Keratinocyte (primary cell): Measurements from ENCODE around the gene SH3GLB1.

Experiments
- EZH2 ChIP-seq: IDR thresholded peaks from one replicate; pipeline ENCODE4 v1.6.1; 2012; ENCODE audit warnings: inconsistent platforms, mild to moderate bottlenecking, low read length, moderate library complexity
- TF ChIP-seq, protein P1 (sequence below), 3 experiments: IDR thresholded peaks in 1 of 3; conservative IDR thresholded peaks in 1 of 3; optimal IDR thresholded peaks in 1 of 3; 2 replicates in 2 of 3; 3 replicates in 1 of 3; pipeline versions ENCODE3 to v1.5.1; 2011; ENCODE audit warnings: low read length in 3 of 3, mild to moderate bottlenecking in 3 of 3, moderate library complexity in 2 of 3, control low read depth in 1 of 3, inconsistent platforms in 1 of 3; ENCODE audit not compliant: insufficient read depth in 2 of 3; ENCODE audit errors: extremely low read depth in 1 of 3

DNA sequence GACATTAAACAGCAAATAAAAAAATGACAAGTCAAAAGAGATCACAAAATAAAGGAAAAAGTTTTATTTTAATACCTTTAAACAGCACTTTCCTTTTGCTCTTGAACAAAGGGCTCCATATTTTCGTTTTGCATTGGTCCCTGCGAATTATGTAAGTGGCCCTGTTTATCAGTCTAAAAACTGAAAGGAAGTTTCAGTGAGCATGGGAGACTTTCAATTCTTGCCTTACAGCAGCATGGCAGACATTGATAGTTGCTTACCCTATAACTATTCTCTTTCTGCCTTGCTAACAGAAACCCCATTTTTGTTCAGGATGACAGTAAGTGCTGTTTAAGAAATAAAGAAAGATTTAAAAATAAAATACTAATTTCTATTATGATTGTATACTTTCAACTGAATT lies 5.2 kb upstream of the SH3GLB1 start:
- TF ChIP-seq, protein P1, sequence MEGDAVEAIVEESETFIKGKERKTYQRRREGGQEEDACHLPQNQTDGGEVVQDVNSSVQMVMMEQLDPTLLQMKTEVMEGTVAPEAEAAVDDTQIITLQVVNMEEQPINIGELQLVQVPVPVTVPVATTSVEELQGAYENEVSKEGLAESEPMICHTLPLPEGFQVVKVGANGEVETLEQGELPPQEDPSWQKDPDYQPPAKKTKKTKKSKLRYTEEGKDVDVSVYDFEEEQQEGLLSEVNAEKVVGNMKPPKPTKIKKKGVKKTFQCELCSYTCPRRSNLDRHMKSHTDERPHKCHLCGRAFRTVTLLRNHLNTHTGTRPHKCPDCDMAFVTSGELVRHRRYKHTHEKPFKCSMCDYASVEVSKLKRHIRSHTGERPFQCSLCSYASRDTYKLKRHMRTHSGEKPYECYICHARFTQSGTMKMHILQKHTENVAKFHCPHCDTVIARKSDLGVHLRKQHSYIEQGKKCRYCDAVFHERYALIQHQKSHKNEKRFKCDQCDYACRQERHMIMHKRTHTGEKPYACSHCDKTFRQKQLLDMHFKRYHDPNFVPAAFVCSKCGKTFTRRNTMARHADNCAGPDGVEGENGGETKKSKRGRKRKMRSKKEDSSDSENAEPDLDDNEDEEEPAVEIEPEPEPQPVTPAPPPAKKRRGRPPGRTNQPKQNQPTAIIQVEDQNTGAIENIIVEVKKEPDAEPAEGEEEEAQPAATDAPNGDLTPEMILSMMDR (optimal IDR thresholded peaks at IDR 0.05 in 1 of 3, IDR thresholded peaks at IDR 0.05 in 1 of 3, conservative IDR thresholded peaks at IDR 0.05 in 1 of 3; ENCODE audit: extremely low read depth in 1 of 3, insufficient read depth in 2 of 3, low read length in 3 of 3) = no peak
- no peak for TF ChIP-seq EZH2
